Karpas-422 (cell line): ENCODE results near the gene SLTM. TPM values are rescaled to one million over a fixed set of nuclear protein-coding genes. Genes with fewer than 3 reads are reported as not detected.
"Not testable (repeated sequence)": the region's sequence is repeated elsewhere in the genome, so short reads cannot be mapped to it uniquely, and the experiment has no call there.

Experiments used
- DNase-seq: peaks from one replicate; pipeline ENCODE4 v3.0.0-alpha.2; 2015
- H2AFZ ChIP-seq: fragments of 200-600 bp; sonication (generic); 2 replicates; pipeline ENCODE4 v1.6.1; 2014; ENCODE audit warnings: antibody characterized with exemption, low read length, mixed read lengths
- H3K27ac ChIP-seq: fragments of 200-600 bp; sonication (generic); 2 replicates; pipeline ENCODE4 v1.5.1; 2014; ENCODE audit warnings: mild to moderate bottlenecking, low read length, moderate library complexity
- H3K27me3 ChIP-seq: fragments of 200-600 bp; sonication (generic); 2 replicates; pipeline ENCODE4 v1.6.1; 2014; ENCODE audit warnings: low read length, mixed read lengths
- H3K36me3 ChIP-seq: fragments of 200-600 bp; sonication (generic); 2 replicates; pipeline ENCODE4 v1.6.1; 2014; ENCODE audit warnings: low read length, mixed read lengths; ENCODE audit not compliant: insufficient read depth
- H3K4me1 ChIP-seq: fragments of 200-600 bp; sonication (generic); 2 replicates; pipeline ENCODE4 v1.6.1; 2014; ENCODE audit warnings: mild to moderate bottlenecking, low read length, mixed read lengths
- H3K4me2 ChIP-seq: fragments of 200-600 bp; sonication (generic); 2 replicates; pipeline ENCODE4 v1.6.1; 2014; ENCODE audit warnings: low read length, low read depth, mild to moderate bottlenecking; ENCODE audit not compliant: poor library complexity, severe bottlenecking
- H3K4me3 ChIP-seq: fragments of 200-600 bp; sonication (generic); 2 replicates; pipeline ENCODE4 v1.5.1; 2014; ENCODE audit warnings: mild to moderate bottlenecking, antibody characterized with exemption, low read length, mixed read lengths
- H3K79me2 ChIP-seq: fragments of 200-600 bp; sonication (generic); 2 replicates; pipeline ENCODE4 v1.6.1; 2014; ENCODE audit warnings: mild to moderate bottlenecking, low read length, mixed read lengths
- H3K9ac ChIP-seq: fragments of 200-600 bp; sonication (generic); 2 replicates; pipeline ENCODE4 v1.6.0; 2014; ENCODE audit warnings: low read length
- H3K9me2 ChIP-seq: fragments of 200-600 bp; sonication (generic), shearing (Covaris generic); replicated peaks from 2 replicates; pipeline ENCODE4 v1.6.0; 2014; ENCODE audit warnings: mild to moderate bottlenecking, low read length, moderate library complexity; ENCODE audit not compliant: insufficient read depth
- H3K9me3 ChIP-seq: fragments of 300-700, 200-600 bp; sonication (generic); 2 replicates; pipeline ENCODE4 v1.6.1; 2014; ENCODE audit warnings: low read length, mixed read lengths
- H4K20me1 ChIP-seq: fragments of 200-600 bp; sonication (generic); 2 replicates; pipeline ENCODE4 v1.6.1; 2014; ENCODE audit warnings: mild to moderate bottlenecking, antibody characterized with exemption, low read length, low read depth; ENCODE audit not compliant: insufficient read depth
- total RNA-seq: library from RNA; depleted of rRNA; stranded (reverse); fragments of >200 nt; shearing (Covaris generic); gene quantifications from 2 replicates; pipeline ENCODE4 v1.2.3, GENCODE V29; 2014; ENCODE audit warnings: low replicate concordance

SLTM gene
- total RNA-seq, 1 experiment from 2014 or later, result 119 TPM

GRCh38 chr15:58962662-58963565 lies 29.4 kb upstream of the SLTM start:
- Histone ChIP-seq H2AFZ (no peak overlapping the region), H3K4me3 (no peak overlapping the region), H3K27ac (no peak overlapping the region), H3K9me3 (no peaks in the 10 kb centered on the region), H3K4me1 (no peaks in the 10 kb centered on the region), H3K9me2 (no peaks in the 10 kb centered on the region), H3K27me3 (no peaks in the 10 kb centered on the region), H3K9ac (no peak overlapping the region), H3K4me2 (no peak overlapping the region), H3K79me2 (no peaks in the 10 kb centered on the region), H4K20me1 (no peaks in the 10 kb centered on the region), H3K36me3 (no peaks in the 10 kb centered on the region)
- DNase-seq, result no peak

DNA sequence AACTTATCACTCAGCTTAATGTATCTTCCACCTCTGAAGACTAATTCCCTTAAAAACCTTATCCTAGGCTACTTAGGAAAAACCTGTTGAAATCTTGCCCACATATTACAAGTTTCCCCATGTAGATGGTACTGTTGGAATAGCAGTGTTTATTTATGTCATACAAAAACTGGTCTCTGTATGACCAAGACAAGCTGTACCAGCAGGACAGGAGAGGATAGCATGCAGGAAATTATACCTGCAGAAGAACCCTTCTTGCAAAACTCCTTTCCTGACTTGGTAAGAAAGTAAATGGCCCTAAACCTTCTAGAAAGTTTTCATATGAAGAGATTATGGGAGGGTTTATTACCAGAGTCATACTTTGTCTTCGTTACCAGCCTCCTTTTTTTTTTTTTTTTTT lies 28.7 kb upstream of the SLTM start:
- Histone ChIP-seq H3K4me1 (peaks cover 6% of the 10 kb centered on the region), H3K4me2 (no peak overlapping the region), H3K4me3 (no peak overlapping the region), H3K9me3 (no peaks in the 10 kb centered on the region), H4K20me1 (no peaks in the 10 kb centered on the region), H3K27me3 (no peaks in the 10 kb centered on the region), H3K36me3 (no peaks in the 10 kb centered on the region), H3K27ac (no peak overlapping the region), H3K9me2 (no peaks in the 10 kb centered on the region), H2AFZ (no peak overlapping the region), H3K79me2 (no peaks in the 10 kb centered on the region), H3K9ac (no peak overlapping the region)
- no peak for DNase-seq

- Histone ChIP-seq H3K4me2 (no peak overlapping the region), H3K9ac (no peak overlapping the region), H3K27me3 (no peaks in the 10 kb centered on the region), H4K20me1 (no peaks in the 10 kb centered on the region), H3K9me3 (no peaks in the 10 kb centered on the region), H2AFZ (no peak overlapping the region), H3K79me2 (no peaks in the 10 kb centered on the region), H3K36me3 (no peaks in the 10 kb centered on the region), H3K4me1 (peaks cover 7% of the 10 kb centered on the region), H3K27ac (no peak overlapping the region), H3K9me2 (no peaks in the 10 kb centered on the region), H3K4me3 (no peak overlapping the region)
- no peak for DNase-seq
Measured at GRCh38 chr15:58958811-58959210, 25.3 kb upstream of the SLTM start.

GRCh38 chr15:58957101-58957973 lies 23.9 kb upstream of the SLTM start:
- peak; percentile 93 for DNase-seq
- Histone ChIP-seq H3K9me3 (no peaks in the 10 kb centered on the region), H3K4me1 (peaks cover 7% of the 10 kb centered on the region), H4K20me1 (no peaks in the 10 kb centered on the region), H3K4me3 (no peak overlapping the region), H3K36me3 (no peaks in the 10 kb centered on the region), H3K27ac (no peak overlapping the region), H2AFZ (0 out of 2 replicates have a peak overlapping the region, but pooled peaks have one; percentile 19), H3K9me2 (no peaks in the 10 kb centered on the region), H3K9ac (no peak overlapping the region), H3K79me2 (no peaks in the 10 kb centered on the region), H3K4me2 (peak overlapping the region; percentile 25), H3K27me3 (no peaks in the 10 kb centered on the region)

DNA sequence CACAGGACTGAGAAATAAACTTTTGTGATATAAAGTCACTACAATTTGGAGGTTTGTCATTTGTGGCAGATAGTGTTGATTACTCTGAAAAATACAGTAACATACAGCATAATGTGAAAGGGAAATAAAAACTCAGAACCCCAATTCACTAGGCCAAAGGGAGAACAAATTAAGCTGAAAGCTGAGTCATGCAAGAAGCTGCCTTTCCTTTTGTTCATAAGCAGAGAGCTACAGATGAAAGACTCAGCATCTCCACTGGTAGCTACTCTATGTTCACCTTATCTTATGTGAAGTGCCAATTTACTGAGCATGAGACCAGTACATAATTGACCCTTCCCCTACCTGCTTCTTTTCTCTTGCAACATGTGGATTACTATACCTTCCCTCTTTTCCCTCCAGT lies 19.3 kb upstream of the SLTM start:
- no peak overlapping the region for H3K9ac ChIP-seq

DNA sequence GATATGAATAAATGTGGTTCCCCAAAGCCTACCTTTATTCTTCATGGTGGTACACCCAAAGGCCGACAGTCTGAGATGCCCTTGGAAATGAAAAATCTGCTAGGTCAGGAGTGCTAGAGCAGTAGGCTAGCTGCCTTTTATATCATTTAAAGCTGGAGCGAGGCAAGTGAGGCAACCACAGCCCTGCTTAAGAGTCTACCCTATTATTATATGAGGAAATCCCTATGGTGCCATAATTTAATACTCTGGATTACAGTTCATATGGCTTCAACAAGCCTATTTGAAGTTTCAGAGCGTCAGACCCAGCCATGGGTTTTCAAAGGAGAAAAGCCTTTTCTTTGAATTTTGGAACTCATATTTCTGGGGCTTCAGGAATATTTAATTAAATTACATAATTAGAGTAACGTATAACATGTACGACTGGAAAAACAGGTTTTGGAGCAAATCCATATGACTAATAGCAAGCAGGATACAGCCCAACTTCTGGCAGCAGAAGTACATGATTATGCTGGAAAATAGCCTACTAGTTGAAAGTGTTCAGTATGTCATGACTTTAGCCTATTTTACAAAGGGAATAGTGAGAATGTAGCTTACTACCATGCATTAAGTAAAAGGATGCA lies 18.0 kb upstream of the SLTM start:
- no peaks in the 10 kb centered on the region for H4K20me1 ChIP-seq
- no peak overlapping the region for H3K4me3 ChIP-seq
- H2AFZ ChIP-seq, result no peak overlapping the region
- H3K27ac ChIP-seq, result no peak overlapping the region
- no peaks in the 10 kb centered on the region for H3K36me3 ChIP-seq
- H3K27me3 ChIP-seq, result no peaks in the 10 kb centered on the region
- no peaks in the 10 kb centered on the region for H3K79me2 ChIP-seq
- H3K9ac ChIP-seq, result no peak overlapping the region
- no peaks in the 10 kb centered on the region for H3K4me1 ChIP-seq
- H3K9me2 ChIP-seq, result no peaks in the 10 kb centered on the region
- H3K9me3 ChIP-seq, result no peaks in the 10 kb centered on the region
- no peak overlapping the region for H3K4me2 ChIP-seq
- DNase-seq, result no peak

More for the DNA sequence above, 19.3 kb upstream of the SLTM start:
- Histone ChIP-seq H2AFZ (no peak overlapping the region), H3K79me2 (no peaks in the 10 kb centered on the region), H3K27me3 (no peaks in the 10 kb centered on the region), H3K27ac (no peak overlapping the region), H3K4me3 (no peak overlapping the region), H3K9me3 (no peaks in the 10 kb centered on the region), H3K9me2 (no peaks in the 10 kb centered on the region), H3K4me1 (peaks cover 6% of the 10 kb centered on the region), H4K20me1 (no peaks in the 10 kb centered on the region), H3K4me2 (no peak overlapping the region), H3K36me3 (no peaks in the 10 kb centered on the region)
- DNase-seq, result no peak

DNA sequence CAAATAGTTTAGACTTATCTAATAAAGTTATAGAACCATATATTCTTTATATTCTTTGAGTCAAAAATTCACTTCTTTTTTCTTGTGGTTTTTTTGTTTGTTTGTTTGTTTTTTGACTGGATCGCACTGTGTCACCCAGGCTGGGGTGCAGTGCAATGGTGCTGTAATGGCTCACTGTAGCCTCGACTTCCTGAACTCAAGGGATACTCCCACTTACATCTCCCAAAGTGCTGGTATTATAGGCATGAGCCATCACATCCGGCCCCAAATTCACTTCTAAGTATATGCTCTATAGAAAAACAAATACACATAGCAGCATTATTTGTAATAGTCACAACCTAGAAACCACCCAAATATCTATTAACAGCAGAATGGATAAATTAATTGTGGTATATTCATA lies 13.7 kb upstream of the SLTM start:
- Histone ChIP-seq H3K4me1 (no peaks in the 10 kb centered on the region), H3K4me3 (no peak overlapping the region), H3K36me3 (no peaks in the 10 kb centered on the region), H2AFZ (no peak overlapping the region), H3K27ac (no peak overlapping the region), H3K79me2 (no peaks in the 10 kb centered on the region), H3K4me2 (no peak overlapping the region), H3K27me3 (no peaks in the 10 kb centered on the region), H3K9ac (no peak overlapping the region), H4K20me1 (no peaks in the 10 kb centered on the region), H3K9me2 (no peaks in the 10 kb centered on the region), H3K9me3 (no peaks in the 10 kb centered on the region)
- no peak for DNase-seq

DNA sequence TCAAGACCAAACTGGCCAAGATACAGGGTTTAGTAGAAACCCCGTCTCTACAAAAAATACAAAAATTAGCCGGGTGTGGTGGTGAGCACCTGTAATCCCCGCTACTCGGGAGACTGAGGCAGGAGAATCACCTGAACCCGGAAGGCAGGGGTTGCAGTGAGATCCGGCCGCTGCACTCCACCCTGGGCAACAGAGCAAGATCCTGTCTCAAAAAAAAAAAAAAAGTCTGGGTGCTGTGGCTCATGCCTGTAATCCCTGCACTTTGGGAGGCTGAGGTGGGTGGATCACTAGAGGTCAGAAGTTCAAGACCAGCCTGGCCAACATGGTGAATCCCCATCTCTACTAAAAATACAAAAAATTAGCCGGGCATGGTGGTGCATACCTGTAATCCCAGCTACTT lies 1.5 kb upstream of the SLTM start:
- H3K4me3 ChIP-seq, result peak overlapping the region; percentile 95; the same call in 1 of the 2 replicates
- not testable (repeated sequence) for DNase-seq

More for the DNA sequence above, 1.5 kb upstream of the SLTM start:
- H3K9me3 ChIP-seq, H3K27ac ChIP-seq, H3K9me2 ChIP-seq, H3K36me3 ChIP-seq, H3K27me3 ChIP-seq, H4K20me1 ChIP-seq: not testable (repeated sequence)
- peak overlapping the region; percentile 75; the same call in 1 of the 2 replicates for H3K9ac ChIP-seq
- H3K4me2 ChIP-seq, result peak overlapping the region; percentile 92
- H3K79me2 ChIP-seq, result peaks cover 33% of the 10 kb centered on the region
- H3K4me1 ChIP-seq, result peaks cover 23% of the 10 kb centered on the region
- peak overlapping the region; percentile 85; the same call in 1 of the 2 replicates for H2AFZ ChIP-seq
